GM12874 (cell line): Measurements from ENCODE around the gene CWF19L1.

ENCODE experiments used
- TF ChIP-seq, protein P1 (sequence below): IDR thresholded peaks from 2 replicates; pipeline ENCODE4 v1.5.1; 2011; ENCODE audit warnings: low read depth, mild to moderate bottlenecking, control low read depth, low read length, moderate library complexity; ENCODE audit not compliant: insufficient read depth

The CWF19L1 gene

GRCh38 chr10:100238429-100238828 is 29.0 kb downstream of the CWF19L1 start:
- TF ChIP-seq, protein P1, sequence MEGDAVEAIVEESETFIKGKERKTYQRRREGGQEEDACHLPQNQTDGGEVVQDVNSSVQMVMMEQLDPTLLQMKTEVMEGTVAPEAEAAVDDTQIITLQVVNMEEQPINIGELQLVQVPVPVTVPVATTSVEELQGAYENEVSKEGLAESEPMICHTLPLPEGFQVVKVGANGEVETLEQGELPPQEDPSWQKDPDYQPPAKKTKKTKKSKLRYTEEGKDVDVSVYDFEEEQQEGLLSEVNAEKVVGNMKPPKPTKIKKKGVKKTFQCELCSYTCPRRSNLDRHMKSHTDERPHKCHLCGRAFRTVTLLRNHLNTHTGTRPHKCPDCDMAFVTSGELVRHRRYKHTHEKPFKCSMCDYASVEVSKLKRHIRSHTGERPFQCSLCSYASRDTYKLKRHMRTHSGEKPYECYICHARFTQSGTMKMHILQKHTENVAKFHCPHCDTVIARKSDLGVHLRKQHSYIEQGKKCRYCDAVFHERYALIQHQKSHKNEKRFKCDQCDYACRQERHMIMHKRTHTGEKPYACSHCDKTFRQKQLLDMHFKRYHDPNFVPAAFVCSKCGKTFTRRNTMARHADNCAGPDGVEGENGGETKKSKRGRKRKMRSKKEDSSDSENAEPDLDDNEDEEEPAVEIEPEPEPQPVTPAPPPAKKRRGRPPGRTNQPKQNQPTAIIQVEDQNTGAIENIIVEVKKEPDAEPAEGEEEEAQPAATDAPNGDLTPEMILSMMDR: no peak

GRCh38 chr10:100232101-100232500 is 35.3 kb downstream of the CWF19L1 start:
- TF ChIP-seq, protein P1: no peak

GRCh38 chr10:100229819-100230422 is 37.5 kb downstream of the CWF19L1 start:
- TF ChIP-seq, protein P1: no peak

DNA sequence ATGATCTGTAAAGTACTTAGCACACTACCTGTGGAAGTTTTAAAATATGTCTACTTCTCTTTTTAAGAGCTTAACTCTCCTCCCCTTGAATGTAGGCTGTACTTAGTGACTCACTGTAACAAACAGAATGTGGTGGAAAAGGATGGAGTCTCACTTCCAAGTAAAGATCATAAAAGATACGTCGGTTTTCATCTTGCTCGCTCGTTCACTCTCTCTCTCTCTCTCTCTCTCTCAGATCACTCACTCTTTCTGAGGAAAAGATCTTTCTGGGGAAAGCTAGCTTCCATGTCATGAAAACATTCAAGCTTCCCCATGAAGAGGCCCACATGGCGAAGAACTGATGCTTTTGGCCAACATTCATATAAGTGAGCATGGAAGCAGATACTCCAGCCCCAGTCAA is 43.6 kb downstream of the CWF19L1 start:
- TF ChIP-seq, protein P1: no peak

DNA sequence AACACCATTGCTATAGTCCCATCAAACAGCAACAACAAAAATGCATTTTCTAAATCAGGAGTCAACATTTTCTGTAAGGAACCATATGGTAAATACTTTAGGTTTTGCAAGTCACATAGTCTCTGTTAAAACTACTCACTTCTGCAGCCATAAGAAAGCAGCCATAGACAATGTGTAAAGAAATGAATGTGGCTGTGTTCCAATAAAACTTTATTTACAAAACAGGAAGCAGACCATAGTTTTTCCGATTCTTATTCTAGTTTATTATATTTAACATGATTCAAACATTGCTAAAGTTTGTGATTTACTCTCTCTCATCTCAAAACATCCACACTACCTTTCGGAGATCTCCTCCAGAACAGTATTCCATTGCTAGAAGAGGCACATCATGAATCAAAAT is 44.9 kb downstream of the CWF19L1 start:
- TF ChIP-seq, protein P1: no peak

DNA sequence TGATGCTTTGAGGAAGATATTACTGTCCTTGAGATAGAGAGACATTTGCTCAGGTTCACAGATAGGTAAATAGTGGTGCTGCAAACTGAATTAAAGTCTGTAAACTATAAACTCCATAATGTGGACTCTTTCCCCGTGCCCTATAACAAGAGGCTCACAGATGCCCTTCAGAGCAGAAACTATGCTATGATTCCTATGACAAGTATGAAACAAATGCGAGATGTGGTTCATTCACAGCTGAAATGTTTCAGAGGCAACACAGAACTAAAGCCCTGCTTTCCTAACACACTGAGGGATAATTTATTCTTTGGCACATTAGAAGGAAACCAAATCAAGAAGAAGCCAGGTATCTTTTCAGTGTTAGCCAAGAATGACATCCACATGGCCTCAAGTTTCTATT is 51.4 kb downstream of the CWF19L1 start:
- TF ChIP-seq, protein P1: no peak

DNA sequence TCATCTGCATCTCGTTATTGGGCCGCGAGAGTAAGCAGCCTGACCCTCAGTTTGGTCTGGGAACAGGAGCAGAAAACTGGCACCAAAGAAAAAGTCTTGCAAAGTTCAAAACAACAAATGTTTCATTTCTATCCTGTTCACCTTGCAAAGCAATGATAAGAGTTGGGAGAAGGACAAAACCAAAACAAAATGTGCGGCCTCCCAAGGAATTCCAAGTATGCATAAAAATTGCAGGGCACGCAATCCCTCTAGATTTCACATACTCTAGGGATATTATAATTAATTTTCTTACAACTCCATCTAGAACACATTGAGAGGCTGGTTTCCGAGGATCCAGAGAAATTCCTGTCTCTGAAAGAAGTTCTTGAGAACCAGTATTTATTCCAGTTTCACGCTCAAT is 58.1 kb downstream of the CWF19L1 start:
- TF ChIP-seq, protein P1: no peak

GRCh38 chr10:100208276-100208675 is 59.2 kb downstream of the CWF19L1 start:
- TF ChIP-seq, protein P1: no peak
